Upper lobe of left lung (tissue), 4 donors: ENCODE measurements around the gene HGD.
A peak's percentile ranks its signal among the peaks of the same experiment; 100 is the strongest.

Experiments
- EP300 ChIP-seq, 4 donors: sonication (generic); formaldehyde crosslinking; IDR thresholded peaks; one replicate each; pipeline ENCODE4 v1.5.1; 2017; ENCODE audit warnings: antibody characterized with exemption in 4 of 4, control low read depth in 2 of 4
- POLR2A ChIP-seq, 4 donors: fragments of 450-650 bp; IDR thresholded peaks; one replicate each; pipeline ENCODE4 v1.5.1; 2016 to 2017; ENCODE audit warnings: antibody characterized with exemption in 4 of 4, mild to moderate bottlenecking in 2 of 4
- POLR2AphosphoS5 ChIP-seq, 2 donors: sonication (generic); formaldehyde crosslinking; IDR thresholded peaks; one replicate each; pipeline ENCODE4 v1.5.1; 2017; ENCODE audit warnings: antibody characterized with exemption in 2 of 2
- TF ChIP-seq, protein P1 (sequence below), 6 experiments: fragments of 450-650 bp in 4 of 6; fragments of 200-600 bp in 2 of 6; sonication (generic) in 2 of 6; IDR thresholded peaks; one replicate each; pipeline ENCODE4 v1.5.1; 2016 to 2019; ENCODE audit warnings: antibody characterized with exemption in 6 of 6

DNA sequence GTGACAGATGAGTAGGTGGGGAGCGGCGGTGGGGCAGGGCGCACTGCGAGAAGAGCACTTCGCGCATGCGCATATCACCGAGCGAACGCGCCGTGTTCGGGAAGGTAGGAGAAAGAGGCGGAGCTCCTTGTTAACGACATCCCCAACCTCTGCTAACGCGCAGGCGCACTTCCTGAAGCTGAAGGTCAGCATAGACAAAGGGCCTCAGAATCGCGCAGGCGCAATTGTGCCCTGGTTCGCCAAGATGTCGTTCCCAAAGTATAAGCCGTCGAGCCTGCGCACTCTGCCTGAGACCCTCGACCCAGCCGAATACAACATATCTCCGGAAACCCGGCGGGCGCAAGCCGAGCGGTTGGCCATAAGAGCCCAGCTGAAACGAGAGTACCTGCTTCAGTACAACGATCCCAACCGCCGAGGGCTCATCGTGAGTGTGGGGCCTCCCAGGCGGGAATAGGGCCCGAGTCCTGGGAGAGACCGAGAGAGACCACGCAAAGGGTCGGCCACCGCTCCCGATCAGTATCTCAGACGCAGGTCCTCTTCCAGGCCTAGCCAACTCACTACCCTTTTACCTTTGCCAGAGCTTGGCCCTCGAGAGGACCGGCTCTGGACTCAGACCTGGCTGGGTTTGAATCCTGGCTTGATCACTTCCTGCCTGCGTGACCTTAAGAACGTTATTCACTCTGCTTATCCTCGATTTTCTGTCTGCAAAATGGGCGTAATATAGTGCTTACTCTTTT is 85.8 kb downstream of the HGD start, which contains the start of gene NDUFB4:
- TF ChIP-seq EP300 (IDR thresholded peaks at IDR 0.05) = peak in 1 of 4 donors; percentile 6
- TF ChIP-seq POLR2AphosphoS5 (IDR thresholded peaks at IDR 0.05) = peak; percentile 81 to 88
- TF ChIP-seq, protein P1, sequence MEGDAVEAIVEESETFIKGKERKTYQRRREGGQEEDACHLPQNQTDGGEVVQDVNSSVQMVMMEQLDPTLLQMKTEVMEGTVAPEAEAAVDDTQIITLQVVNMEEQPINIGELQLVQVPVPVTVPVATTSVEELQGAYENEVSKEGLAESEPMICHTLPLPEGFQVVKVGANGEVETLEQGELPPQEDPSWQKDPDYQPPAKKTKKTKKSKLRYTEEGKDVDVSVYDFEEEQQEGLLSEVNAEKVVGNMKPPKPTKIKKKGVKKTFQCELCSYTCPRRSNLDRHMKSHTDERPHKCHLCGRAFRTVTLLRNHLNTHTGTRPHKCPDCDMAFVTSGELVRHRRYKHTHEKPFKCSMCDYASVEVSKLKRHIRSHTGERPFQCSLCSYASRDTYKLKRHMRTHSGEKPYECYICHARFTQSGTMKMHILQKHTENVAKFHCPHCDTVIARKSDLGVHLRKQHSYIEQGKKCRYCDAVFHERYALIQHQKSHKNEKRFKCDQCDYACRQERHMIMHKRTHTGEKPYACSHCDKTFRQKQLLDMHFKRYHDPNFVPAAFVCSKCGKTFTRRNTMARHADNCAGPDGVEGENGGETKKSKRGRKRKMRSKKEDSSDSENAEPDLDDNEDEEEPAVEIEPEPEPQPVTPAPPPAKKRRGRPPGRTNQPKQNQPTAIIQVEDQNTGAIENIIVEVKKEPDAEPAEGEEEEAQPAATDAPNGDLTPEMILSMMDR (IDR thresholded peaks at IDR 0.05) = no peak
- TF ChIP-seq POLR2A (IDR thresholded peaks at IDR 0.05) = peak in 2 of 4 donors; percentile 81 to 83
